Measurements from ENCODE around the gene PROCA1.

DNA sequence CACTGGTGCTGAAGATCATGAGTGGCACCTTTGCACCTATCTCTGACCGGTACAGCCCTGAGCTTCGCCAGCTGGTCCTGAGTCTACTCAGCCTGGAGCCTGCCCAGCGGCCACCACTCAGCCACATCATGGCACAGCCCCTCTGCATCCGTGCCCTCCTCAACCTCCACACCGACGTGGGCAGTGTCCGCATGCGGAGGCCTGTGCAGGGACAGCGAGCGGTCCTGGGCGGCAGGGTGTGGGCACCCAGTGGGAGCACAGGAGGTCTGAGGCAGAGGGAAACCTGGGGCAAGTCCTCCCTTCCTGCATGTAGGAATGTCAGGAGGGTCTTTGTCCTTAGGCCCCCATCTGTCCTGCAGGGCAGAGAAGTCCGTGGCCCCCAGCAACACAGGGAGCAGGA lies 25.6 kb upstream of the PROCA1 start:
- TF ChIP-seq CTCF (IDR thresholded peaks at IDR 0.05): no peak
- TF ChIP-seq POLR2A (IDR thresholded peaks at IDR 0.05): no peak

Measured in adrenal gland (tissue), 5 donors.